ENCODE data around the gene NUTM1.

NUTM1 gene

GRCh38 chr15:34342737-34343575 is at the start of gene NUTM1, which contains the start of gene NOP10:
NUTM1 (plus strand) TSS chr15:34343315; CDS start chr15:34343697, 382 bp downstream.
NOP10 (minus strand) TSS chr15:34343136; CDS start chr15:34343073, 63 bp downstream.
- peak; percentile 89 for DNase-seq (ENCODE audit: low read depth)

- DNase-seq (ENCODE audit: low read depth), result no peak
Measured at GRCh38 chr15:34297059-34297458, 46.1 kb upstream of the NUTM1 start.

GRCh38 chr15:34301058-34301457 is 42.1 kb upstream of the NUTM1 start:
- DNase-seq (ENCODE audit: low read depth), result no peak

GRCh38 chr15:34304613-34305012 is 38.5 kb upstream of the NUTM1 start:
- peak; percentile 29 for DNase-seq (ENCODE audit: low read depth)

GRCh38 chr15:34311563-34311962 is 31.6 kb upstream of the NUTM1 start:
- no peak for DNase-seq (ENCODE audit: low read depth)

- no peak for DNase-seq (ENCODE audit: low read depth)
Measured at GRCh38 chr15:34314491-34315490, 28.3 kb upstream of the NUTM1 start.

- peak; percentile 68 for DNase-seq (ENCODE audit: low read depth)
Measured at GRCh38 chr15:34318277-34319079, 24.6 kb upstream of the NUTM1 start.

GRCh38 chr15:34323217-34323616 is 19.9 kb upstream of the NUTM1 start:
- no peak for DNase-seq (ENCODE audit: low read depth)

GRCh38 chr15:34324933-34325332 is 18.2 kb upstream of the NUTM1 start:
- DNase-seq (ENCODE audit: low read depth), result no peak

GRCh38 chr15:34325368-34325767 is 17.7 kb upstream of the NUTM1 start:
- DNase-seq (ENCODE audit: low read depth), result no peak

- no peak for DNase-seq (ENCODE audit: low read depth)
Measured at GRCh38 chr15:34327906-34328305, 15.2 kb upstream of the NUTM1 start.

- no peak for DNase-seq (ENCODE audit: low read depth)
Measured at GRCh38 chr15:34329006-34329405, 14.1 kb upstream of the NUTM1 start.

- DNase-seq (ENCODE audit: low read depth), result no peak
Measured at GRCh38 chr15:34330279-34330678, 12.8 kb upstream of the NUTM1 start.

- DNase-seq (ENCODE audit: low read depth), result no peak
Measured at GRCh38 chr15:34331809-34332208, 11.3 kb upstream of the NUTM1 start.

GRCh38 chr15:34332553-34333120 is 10.5 kb upstream of the NUTM1 start:
- no peak for DNase-seq (ENCODE audit: low read depth)

- DNase-seq (ENCODE audit: low read depth), result no peak
Measured at GRCh38 chr15:34334672-34335071, 8.4 kb upstream of the NUTM1 start.

- DNase-seq (ENCODE audit: low read depth), result no peak
Measured at GRCh38 chr15:34335176-34336032, 7.7 kb upstream of the NUTM1 start.

- DNase-seq (ENCODE audit: low read depth), result no peak
Measured at GRCh38 chr15:34336231-34336990, 6.7 kb upstream of the NUTM1 start.

GRCh38 chr15:34336991-34337556 is 6.0 kb upstream of the NUTM1 start:
- DNase-seq (ENCODE audit: low read depth), result no peak

Measured in fibroblast of gingiva (primary cell).